Measurements from ENCODE around the gene HES3. TPM values are rescaled to one million over a fixed set of nuclear protein-coding genes. Genes with fewer than 3 reads are reported as not detected.

The HES3 gene
- total and polyA plus RNA-seq, 2 experiments from 2014 or later: not detected

DNA sequence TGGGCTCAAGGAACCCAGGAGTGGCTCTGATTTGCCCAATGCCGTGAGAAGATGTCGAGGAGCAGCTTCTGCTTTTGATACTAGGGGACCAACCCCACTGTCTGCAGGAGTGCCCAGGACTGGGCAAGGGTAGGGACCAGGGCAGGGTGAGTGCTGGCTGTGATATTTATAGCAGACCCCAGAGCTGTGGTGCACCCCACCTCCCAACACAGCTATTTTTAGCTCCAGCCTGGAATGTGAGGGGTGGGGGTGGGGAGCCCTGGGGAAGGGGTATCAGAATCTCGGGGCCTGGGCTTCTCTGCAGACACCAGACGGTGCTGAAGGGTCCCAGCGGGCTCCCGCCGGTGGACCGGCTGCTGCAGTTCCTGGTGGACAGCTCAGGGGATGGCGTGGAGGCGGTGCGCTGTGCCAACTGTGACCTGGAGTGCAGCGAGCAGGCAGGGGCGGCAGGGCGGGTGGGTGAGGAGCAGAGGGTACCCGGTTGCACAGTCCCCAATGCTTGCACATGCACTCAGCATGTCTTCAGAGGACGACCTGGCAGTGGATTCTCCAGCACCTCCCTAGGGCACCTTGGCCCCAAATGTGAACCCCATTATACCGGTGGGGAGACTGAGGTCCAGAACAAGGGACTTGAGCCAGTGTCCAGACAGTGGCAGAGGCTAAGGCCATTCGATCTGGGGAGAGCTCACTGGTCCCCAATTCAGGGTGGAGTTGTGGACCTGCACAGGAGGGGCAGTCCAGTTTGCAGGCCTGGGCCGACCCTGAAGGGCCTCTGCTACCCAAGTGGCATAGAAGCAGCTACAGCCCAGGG, 36.7 kb upstream of the HES3 start:
- H3K27me3 ChIP-seq: no peaks in the 10 kb centered on the region
- TF ChIP-seq, protein P1, sequence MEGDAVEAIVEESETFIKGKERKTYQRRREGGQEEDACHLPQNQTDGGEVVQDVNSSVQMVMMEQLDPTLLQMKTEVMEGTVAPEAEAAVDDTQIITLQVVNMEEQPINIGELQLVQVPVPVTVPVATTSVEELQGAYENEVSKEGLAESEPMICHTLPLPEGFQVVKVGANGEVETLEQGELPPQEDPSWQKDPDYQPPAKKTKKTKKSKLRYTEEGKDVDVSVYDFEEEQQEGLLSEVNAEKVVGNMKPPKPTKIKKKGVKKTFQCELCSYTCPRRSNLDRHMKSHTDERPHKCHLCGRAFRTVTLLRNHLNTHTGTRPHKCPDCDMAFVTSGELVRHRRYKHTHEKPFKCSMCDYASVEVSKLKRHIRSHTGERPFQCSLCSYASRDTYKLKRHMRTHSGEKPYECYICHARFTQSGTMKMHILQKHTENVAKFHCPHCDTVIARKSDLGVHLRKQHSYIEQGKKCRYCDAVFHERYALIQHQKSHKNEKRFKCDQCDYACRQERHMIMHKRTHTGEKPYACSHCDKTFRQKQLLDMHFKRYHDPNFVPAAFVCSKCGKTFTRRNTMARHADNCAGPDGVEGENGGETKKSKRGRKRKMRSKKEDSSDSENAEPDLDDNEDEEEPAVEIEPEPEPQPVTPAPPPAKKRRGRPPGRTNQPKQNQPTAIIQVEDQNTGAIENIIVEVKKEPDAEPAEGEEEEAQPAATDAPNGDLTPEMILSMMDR (IDR thresholded peaks at IDR 0.05; ENCODE audit: low read depth, low read length): no peak
- peaks cover 15% of the 10 kb centered on the region for H3K36me3 ChIP-seq
- DNase-seq (ENCODE audit: low read depth in 1 of 2, low spot score in 1 of 2): peak in 1 of 2 donors; percentile 79
- H3K9me3 ChIP-seq (ENCODE audit: low read depth): no peaks in the 10 kb centered on the region
- H3K27ac ChIP-seq: peak overlapping the region; percentile 99
- H3K4me1 ChIP-seq (ENCODE audit: low read depth): peaks cover 37% of the 10 kb centered on the region
- peak overlapping the region; percentile 56 for H3K4me3 ChIP-seq

DNA sequence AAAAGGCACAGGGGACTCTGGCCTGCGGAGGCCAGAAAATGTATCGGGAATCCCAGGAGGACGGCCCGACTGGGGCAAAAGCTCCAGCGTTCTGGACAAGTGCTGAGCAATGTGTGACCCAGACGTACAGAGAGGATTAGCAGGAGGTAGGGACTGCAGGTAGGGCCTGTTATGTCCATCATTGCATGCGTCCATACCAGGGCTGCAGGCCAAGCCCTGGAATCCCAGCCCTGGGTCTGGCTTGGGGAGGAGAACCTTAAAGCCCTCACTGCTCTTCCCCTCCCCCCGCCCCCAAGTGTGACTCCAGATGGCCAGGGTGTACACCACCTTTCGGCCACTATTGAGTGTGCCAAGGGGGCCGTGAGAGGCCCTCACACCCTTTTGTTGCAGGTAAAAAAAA, 36.1 kb upstream of the HES3 start:
- Histone ChIP-seq H3K36me3 (peaks cover 21% of the 10 kb centered on the region), H3K27me3 (no peaks in the 10 kb centered on the region), H3K9me3 (ENCODE audit: low read depth) (no peaks in the 10 kb centered on the region), H3K27ac (peak overlapping the region; percentile 99), H3K4me3 (peak overlapping the region; percentile 56), H3K4me1 (ENCODE audit: low read depth) (peaks cover 37% of the 10 kb centered on the region)
- TF ChIP-seq, protein P1 (IDR thresholded peaks at IDR 0.05; ENCODE audit: low read depth, low read length): no peak
- no peak for DNase-seq (ENCODE audit: low read depth in 1 of 2, low spot score in 1 of 2)

DNA sequence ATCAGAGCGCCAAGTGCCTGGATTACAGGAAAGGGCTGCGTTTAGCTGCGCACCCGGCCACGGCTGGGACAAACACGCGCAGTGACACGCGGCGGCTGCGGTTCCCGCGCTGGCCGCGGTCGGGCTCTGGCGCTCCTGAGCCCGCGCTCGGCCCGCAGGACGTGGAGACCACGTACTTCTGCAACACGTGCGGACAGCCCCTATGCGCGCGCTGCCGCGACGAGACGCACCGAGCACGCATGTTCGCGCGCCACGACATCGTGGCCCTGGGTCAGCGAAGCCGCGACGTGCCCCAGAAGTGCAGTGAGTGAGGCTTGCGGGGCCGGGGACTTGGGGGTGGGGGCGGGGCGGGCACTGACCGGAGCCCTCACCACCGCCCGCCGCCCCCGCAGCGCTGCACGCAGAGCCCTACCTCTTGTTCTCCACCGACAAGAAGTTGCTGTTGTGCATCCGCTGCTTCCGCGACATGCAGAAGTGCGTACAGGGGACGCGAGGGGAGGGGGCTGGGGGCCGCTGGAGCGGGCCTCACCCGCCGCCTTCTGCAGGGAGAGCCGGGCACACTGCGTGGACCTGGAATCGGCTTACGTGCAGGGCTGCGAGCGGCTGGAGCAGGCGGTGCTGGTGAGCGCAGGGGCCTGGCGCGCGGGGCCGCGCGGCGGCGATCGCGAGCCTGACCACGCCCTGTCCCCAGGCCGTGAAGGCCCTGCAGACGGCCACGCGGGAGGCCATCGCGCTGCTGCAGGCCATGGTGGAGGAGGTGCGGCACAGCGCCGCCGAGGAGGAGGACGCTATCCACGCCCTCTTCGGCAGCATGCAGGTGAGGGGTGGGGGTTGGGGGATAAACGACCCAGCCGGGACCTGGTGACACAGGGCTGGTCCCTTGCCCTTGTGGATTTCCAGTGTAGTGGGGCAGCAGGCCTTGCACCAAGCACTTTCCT, 35.0 kb upstream of the HES3 start:
- DNase-seq (ENCODE audit: low read depth in 1 of 2, low spot score in 1 of 2): peak; percentile 51 to 66
- TF ChIP-seq, protein P1 (IDR thresholded peaks at IDR 0.05; ENCODE audit: low read depth, low read length): peak; percentile 56
- Histone ChIP-seq H3K27me3 (no peaks in the 10 kb centered on the region), H3K27ac (no peak overlapping the region), H3K4me3 (peak overlapping the region; percentile 17), H3K9me3 (ENCODE audit: low read depth) (no peaks in the 10 kb centered on the region), H3K4me1 (ENCODE audit: low read depth) (peaks cover 37% of the 10 kb centered on the region), H3K36me3 (peaks cover 23% of the 10 kb centered on the region)

DNA sequence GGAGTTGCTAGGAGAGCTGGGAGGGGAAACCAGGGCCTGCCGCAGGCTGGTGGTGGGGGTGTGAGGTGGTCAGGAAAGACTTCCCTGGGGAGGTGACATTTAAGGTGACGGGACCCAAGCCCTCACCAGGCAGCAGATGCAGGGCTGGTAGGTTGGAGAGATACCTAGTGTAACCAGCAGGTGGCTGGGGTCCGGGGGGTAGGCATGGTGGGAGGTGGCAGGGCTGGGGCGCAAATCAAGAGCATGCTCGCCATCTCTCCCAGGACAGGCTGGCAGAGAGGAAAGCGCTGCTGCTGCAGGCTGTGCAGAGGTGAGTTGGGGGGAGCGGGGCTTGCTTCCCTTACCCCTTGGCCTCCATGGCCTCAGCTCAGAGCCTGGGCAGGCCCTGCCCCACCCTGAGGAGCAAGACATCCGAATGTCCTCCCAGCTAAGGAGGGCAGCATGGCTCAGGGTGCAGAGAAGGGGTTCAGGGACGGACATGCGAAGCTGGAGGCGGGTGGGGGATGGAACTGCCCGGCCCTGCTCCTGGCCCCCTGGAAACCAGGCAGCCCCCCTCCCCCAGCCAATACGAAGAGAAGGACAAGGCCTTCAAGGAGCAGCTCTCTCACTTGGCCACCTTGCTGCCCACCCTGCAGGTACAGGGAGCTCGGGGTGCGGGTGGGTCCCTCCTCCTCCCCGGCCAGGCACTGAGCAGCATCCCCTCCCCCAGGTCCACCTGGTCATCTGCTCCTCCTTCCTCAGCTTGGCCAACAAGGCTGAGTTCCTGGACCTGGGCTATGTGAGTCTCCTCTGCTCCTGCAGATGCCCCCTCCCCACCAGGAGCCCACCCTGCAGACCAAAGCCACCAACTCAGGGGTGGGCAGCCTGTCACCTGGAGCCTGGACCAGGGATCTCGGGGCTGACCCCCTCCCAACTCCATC, 34.1 kb upstream of the HES3 start:
- H3K4me1 ChIP-seq (ENCODE audit: low read depth): peaks cover 32% of the 10 kb centered on the region
- no peak for DNase-seq (ENCODE audit: low read depth in 1 of 2, low spot score in 1 of 2)
- peaks cover 23% of the 10 kb centered on the region for H3K36me3 ChIP-seq
- no peaks in the 10 kb centered on the region for H3K27me3 ChIP-seq
- H3K9me3 ChIP-seq (ENCODE audit: low read depth): no peaks in the 10 kb centered on the region
- H3K27ac ChIP-seq: no peak overlapping the region
- H3K4me3 ChIP-seq: peak overlapping the region; percentile 17
- TF ChIP-seq, protein P1 (IDR thresholded peaks at IDR 0.05; ENCODE audit: low read depth, low read length): no peak
